Caki2 (cell line): ENCODE measurements around the gene TADA2B. TPM values are rescaled to one million over a fixed set of nuclear protein-coding genes. Genes with fewer than 3 reads are reported as not detected.

Experiments
- DNase-seq: peaks from one replicate; pipeline ENCODE4 v3.0.0-alpha.2; 2015; ENCODE audit warnings: low read depth
- in situ Hi-C: cut with HindIII; loops from 2 replicates; pipeline ENCODE4 v1.10.0; 2016; ENCODE audit warnings: low sequenced_read_pairs, low pct_unique_long_range_greater_than_20kb, mixed read lengths
- total RNA-seq: library from RNA; depleted of rRNA; stranded (reverse); fragments of >200 nt; shearing (Covaris generic); gene quantifications from 2 replicates; pipeline ENCODE4 v1.2.3, GENCODE V29; 2014; ENCODE audit warnings: low replicate concordance

TADA2B gene
- total RNA-seq, 1 experiment from 2014 or later = 9.0 TPM

DNA sequence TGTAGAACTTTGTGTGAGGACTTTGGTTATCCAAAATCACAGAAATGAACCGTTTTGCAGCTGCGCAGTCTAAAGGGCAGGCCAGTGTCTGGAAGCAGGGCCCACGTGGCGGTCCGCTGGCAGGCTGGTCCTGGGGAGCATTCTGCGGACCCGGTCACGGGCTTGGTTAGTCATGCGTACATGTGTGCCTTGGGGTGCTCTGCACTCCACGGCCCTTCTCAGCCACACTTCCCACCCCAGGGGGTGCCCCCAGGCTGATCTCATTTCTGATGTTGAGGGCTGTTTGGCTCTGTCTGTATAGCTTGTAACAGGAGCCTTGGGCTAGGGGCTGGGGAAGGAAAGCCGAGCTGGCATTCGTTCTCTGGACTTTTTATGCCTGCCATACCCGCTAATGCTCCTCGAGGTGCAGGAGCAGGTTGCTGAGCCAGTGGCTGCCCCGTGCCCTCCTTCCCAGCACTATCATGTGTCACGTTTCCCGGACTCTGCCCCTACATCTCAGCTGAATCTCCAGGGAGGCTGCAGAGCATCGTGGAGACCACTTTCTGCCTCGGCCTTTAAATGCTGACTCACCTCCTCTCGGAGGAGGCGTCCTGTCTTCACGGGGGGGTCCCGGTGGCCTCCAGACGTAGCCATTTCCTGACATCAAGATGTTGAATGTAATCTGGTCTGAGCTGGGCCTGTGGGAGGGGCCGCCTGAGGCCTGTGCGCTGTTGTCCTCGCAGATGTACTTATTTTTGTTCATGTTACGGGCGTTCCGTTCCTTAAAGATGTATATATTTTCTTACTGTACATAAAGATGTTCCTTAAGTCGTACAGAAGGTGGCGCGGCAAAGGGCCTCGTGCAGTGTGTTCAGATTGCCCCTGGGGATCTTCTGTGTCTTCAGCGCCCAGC is 11.4 kb upstream of the TADA2B start:
- in situ Hi-C loops = no loop called here
- no peak for DNase-seq

DNA sequence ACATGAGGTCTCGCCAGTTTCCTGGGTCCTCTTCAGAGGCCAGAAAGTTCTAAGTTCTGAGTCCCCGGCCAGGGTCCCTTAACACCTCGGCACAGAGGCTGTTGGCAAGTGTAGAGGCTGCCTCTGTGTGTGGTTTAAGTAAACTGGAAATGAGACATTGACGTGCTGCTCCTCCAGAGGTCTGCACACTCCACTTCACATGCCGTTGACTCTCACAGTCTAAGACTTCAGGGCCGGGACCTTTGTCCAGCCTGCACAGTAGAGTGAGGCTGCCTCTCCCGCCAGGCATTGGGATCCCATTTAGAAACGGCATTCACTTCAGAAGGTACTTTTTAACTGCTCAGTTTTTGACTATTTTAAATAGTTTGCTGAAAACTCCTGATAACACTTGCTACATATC is 10.6 kb upstream of the TADA2B start:
- in situ Hi-C loops = no loop called here
- no peak for DNase-seq

GRCh38 chr4:7034262-7035081 is 8.7 kb upstream of the TADA2B start:
- in situ Hi-C loops = no loop called here
- no peak for DNase-seq

GRCh38 chr4:7037425-7037824 is 5.7 kb upstream of the TADA2B start:
- DNase-seq = no peak
- in situ Hi-C loops = no loop called here

DNA sequence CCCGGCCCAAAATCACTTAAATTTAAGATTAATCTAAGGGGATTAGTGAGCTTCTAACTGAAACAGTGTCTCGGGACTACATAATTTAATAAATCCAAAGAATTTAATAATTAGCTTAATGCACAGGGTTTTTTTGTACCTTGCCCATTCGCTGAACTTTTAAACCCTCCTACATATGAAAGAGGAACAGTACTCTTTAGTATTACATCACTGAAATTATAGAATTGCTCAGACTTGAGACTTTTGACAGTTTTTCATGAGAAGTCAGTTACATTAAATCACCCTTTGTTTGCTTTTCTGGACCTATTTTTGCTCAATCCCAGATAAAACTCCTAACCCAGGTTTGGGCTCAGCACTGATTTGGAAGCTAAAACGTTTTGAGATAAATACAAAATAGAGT is 2.4 kb upstream of the TADA2B start:
- in situ Hi-C loops = no loop called here
- no peak for DNase-seq

- no peak for DNase-seq
- in situ Hi-C loops = no loop called here
These were observed 1.9 kb upstream of the TADA2B start for GRCh38 chr4:7041246-7041645.

GRCh38 chr4:7041801-7042502 is 1.2 kb upstream of the TADA2B start:
- in situ Hi-C loops = no loop called here
- no peak for DNase-seq

DNA sequence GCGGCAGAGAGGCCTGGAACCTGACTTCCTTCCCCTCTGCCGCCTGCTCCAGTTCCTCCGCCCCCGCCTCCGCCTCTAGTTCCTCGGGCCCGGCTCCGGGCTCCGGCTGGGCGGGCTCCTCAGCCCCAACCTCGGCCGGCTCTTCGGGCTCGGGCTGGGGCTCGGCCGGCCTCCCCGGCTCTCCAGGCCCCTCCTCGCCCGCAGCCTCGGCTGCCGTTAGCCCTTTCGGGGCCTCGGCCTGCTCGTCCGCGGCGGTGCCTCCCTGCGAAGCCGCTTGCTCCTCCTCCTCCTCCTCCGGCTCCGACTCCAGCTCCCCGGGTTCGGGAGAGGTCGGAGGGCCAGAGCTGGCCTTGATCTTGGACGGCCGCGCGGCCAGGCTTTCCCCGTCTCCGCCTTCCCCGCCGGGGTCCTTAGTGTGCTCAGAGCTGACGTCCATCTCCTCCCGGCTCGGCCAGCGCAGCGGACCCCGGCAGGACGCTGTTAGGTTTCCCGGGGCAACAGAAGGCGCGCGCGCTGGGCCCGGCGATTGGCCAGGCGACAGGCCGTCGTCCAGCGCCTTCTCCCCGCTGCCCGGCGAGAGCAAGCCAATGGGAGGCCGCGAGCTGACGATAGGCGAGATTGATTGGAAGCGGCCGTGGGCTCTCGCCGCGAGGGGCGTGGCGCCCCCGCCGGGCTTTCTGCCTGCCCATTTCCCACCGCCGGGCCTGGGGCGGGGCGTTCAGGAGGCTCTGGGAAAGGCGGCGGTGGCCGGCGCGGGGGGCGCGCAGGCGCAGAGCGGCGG is 479 bp upstream of the TADA2B start:
- in situ Hi-C loops = no loop called here
- DNase-seq = peak; percentile 97

DNA sequence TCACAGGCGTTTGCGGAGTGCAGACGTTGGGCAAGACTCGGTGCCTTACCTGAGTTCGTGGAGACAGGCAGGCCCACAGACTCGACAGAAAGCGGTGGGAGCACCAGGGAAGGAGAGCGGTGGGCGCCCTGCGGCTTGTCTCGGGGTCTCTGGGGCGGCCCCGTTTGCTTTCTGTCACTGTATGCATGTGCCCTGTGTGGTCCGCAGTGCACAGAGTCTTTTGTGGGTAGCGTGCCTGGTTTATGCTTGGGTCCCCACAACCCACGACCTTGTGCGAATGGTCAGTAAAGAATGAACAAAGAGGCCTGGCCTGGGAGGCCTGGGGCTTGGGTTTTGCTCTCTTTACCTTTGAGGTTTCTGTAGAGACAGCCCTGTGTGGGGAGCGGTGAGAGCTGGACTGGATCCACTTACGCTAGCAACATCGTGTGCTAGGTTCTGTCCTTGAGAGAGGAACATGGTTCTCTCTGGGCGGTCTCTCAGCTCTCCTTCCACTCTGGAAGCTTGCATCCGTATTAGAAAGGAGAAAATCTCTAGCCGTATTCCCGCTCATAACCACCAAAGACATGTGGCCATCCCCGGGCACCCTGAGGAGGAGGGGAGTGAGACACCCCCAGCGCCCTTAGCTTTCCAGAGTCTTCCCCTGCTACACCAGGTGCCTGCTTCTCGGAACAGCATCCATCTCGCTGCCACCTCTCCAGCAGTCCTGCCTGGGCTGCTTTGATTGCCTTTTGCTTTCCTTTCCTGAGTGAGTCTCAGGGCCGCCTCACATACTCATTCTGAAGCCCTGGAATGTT is 1.2 kb downstream of the TADA2B start:
- DNase-seq = no peak
- in situ Hi-C loops = no loop called here

DNA sequence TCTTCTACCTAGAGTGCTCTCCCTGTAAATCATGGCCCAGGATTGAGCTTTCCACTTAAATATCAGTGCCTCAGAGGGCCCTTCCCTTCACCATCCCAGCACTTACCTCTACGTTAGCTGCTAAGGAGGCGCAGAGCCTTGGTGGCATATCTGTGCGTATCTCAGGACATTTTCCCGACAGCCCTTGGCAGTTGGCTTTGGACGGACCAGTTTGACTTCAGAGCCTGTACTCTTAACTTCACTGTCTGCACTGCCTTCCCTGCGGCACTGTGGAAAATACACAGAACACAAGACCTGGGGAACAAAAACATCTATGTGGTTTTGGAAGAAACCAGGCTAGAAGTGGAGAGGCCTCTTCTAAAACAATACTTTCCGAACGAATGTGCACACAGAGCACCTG is 2.4 kb downstream of the TADA2B start:
- in situ Hi-C loops = no loop called here
- DNase-seq = no peak

DNA sequence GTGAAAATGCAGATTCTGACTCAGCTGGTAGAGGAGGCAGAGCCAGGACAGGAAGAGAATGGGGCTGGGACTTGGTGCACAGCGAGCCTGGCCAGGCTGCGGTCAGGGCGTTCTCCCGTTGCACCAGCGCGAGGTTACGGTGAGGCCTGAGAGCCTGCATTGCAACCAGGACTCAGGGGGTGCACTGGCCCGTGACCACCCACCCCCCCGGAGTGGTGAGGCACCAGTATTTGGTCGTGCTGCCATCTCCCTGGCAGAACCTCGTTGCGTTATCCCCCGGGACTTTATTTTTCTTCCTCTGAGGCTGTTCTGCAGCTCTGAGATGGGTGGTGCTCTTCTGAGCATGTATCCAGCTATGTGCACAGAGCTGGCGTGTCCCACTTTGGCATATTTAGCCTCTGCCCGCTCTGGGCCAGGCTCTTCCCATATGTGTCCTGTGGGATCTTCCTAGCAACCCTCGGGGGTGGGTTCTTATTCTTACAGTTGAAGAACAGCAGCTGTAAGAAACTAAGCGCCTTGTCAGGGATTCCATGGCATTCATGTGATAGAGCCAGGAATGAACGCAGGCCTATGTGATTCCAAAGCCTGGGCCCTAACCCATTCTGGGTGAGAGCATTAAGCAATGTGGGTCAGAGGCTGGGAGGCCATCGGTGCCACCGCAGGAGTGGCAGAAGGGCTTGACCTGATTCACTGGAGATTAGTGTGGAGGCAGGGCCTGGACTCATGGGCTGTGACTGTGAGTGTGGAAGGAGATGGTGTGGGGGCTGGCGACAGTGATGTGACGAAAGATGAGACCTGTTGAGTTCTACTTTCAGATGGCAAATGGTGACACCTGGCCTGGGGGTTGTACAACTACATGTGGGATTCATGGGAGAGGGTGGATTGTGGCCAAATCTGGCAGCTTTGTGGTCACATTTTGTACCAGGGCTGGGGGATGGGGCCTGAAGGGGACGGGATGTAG is 3.1 kb downstream of the TADA2B start:
- DNase-seq = peak; percentile 85
- in situ Hi-C loops = no loop called here

DNA sequence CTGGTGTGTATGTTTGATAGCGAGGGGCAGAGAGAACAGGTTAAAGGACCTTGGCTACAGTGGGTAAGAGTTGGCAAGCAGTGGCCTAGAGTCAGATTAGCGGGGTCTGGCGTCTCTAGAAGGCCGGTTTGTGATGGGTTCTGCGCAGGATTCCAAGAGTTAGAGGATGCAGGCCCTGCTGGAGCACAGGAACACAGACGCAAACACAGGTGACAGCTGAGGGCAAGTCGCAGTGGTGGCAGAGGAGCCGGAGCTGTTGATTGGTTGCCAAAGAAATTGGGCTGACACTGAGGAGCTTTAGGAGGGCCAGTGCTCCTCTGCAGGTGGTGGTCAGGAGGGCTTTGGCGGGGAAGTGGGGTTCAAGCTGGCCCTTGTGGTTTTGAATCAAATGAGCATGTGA is 3.8 kb downstream of the TADA2B start:
- in situ Hi-C loops = no loop called here
- DNase-seq = no peak

DNA sequence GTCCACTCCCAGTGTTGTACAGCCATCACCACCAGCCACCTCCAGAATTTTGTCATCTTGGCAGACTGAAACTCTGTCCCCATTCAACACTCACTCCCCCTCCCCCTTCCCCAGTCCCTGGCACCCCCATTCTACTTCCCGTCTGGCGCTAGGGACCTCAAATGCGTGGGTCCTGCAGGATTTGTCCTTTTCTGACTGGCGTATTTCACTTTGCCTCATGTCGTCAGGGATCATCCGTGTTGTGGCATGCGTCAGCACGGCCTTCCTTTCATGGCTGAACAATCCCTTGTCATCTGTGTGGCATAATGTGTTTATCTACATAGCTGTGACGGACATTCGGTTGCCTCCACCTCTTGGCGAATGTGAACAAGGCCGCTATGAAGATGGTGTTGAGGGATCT is 5.5 kb downstream of the TADA2B start:
- in situ Hi-C loops = no loop called here
- no peak for DNase-seq

- DNase-seq = no peak
- in situ Hi-C loops = no loop called here
These were observed 6.1 kb downstream of the TADA2B start for GRCh38 chr4:7049295-7049694.

GRCh38 chr4:7049739-7050138 is 6.6 kb downstream of the TADA2B start:
- DNase-seq = no peak
- in situ Hi-C loops = no loop called here

DNA sequence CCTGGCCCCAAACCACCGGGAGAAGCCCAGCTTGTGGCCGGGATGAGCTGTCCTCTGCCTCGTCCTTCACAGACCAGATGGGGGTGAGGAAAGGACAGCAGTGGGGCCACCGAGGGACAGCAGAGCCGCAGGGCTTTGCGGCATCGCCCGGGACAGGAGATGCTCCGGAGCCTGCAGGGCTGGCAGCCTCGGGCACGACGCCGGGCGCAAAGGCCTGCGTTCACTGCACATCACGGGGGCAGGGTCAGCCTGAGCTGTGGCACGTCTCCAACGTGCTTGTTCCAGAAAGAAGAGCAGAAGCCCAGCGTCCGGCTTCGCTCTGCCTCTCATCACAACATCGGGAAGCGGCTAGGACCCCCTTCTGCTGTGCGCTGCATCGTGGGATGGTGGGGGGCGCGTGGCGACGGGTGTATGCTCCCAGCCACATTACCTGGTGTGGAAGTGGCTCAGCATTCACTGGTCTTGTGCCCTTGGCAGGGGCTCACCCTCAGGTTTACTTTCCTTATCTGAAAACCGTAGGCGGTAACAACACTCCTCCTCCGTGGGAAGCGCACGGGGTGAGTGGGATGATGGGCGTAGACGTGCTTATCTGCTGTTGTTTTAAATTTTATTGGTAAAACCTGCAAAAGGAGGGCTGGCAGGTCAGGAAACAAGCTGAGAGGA is 7.4 kb downstream of the TADA2B start:
- no peak for DNase-seq
- in situ Hi-C loops = no loop called here
